Stomach (tissue), 9 donors: Measurements from ENCODE around the gene STIL. TPM values are rescaled to one million over a fixed set of nuclear protein-coding genes. Genes with fewer than 3 reads are reported as not detected.

Experiments used
- DNase-seq, 2 donors: peaks; one replicate each; pipeline versions ENCODE4 v3.0.0 to v3.0.0-alpha.2; 2013 to 2019
- H3K27ac ChIP-seq, 5 donors: fragments of 200-600 bp in 4 of 5; sonication (generic) in 4 of 5; one replicate each; pipeline ENCODE4 v1.5.1; 2013 to 2019; ENCODE audit warnings: mild to moderate bottlenecking in 1 of 5, moderate library complexity in 1 of 5
- H3K27me3 ChIP-seq, 3 donors: fragments of 200-600 bp; sonication (generic); one replicate each; pipeline ENCODE4 v1.5.1; 2017 to 2019; ENCODE audit warnings: mixed run types in 1 of 3
- H3K36me3 ChIP-seq, 4 donors: fragments of 200-600 bp; sonication (generic); 1 replicate in 3 of 4; 2 replicates in 1 of 4; pipeline ENCODE4 v1.5.1; 2016 to 2019
- H3K4me1 ChIP-seq, 4 donors: fragments of 200-600 bp; sonication (generic); one replicate each; pipeline ENCODE4 v1.5.1; 2016 to 2019
- H3K4me3 ChIP-seq, 4 donors: fragments of 200-600 bp; sonication (generic) in 3 of 4; one replicate each; pipeline ENCODE4 v1.5.1; 2016 to 2019; ENCODE audit warnings: mild to moderate bottlenecking in 1 of 4
- H3K9me3 ChIP-seq, 4 donors: fragments of 200-600 bp; sonication (generic); one replicate each; pipeline ENCODE4 v1.5.1; 2016 to 2019
- CTCF ChIP-seq, 7 experiments: fragments of 450-650 bp in 4 of 7; fragments of 200-600 bp in 3 of 7; sonication (generic) in 3 of 7; IDR thresholded peaks; one replicate each; pipeline ENCODE4 v1.5.1; 2016 to 2019; ENCODE audit warnings: antibody characterized with exemption in 7 of 7, control low read depth in 2 of 7, mild to moderate bottlenecking in 1 of 7
- EP300 ChIP-seq: sonication (generic); formaldehyde crosslinking; IDR thresholded peaks from one replicate; pipeline ENCODE4 v1.6.1; 2017; ENCODE audit warnings: antibody characterized with exemption
- POLR2A ChIP-seq, 4 donors: fragments of 450-650 bp; IDR thresholded peaks; one replicate each; pipeline ENCODE4 v1.6.1; 2016; ENCODE audit warnings: antibody characterized with exemption in 4 of 4, control low read depth in 2 of 4, mild to moderate bottlenecking in 1 of 4, moderate library complexity in 1 of 4
- POLR2AphosphoS5 ChIP-seq, 3 donors: sonication (generic); formaldehyde crosslinking; IDR thresholded peaks; one replicate each; pipeline ENCODE4 v1.6.1; 2016; ENCODE audit warnings: antibody characterized with exemption in 3 of 3
- WGBS, 5 donors: extraction: QIAGEN DNeasy Blood & Tissue Kit in 3 of 5; methylation state at CpG; one replicate each; pipeline versions ENCODE4 v1.1.5 to v1.1.7; 2013 to 2018; 5-methylcytosine and 5-hydroxymethylcytosine counted together
- intact Hi-C: fragments of 100-400 bp; cut with DNase I; formaldehyde crosslinking; loops from one replicate; pipeline ENCODE4 v1.15.1; 2023; ENCODE audit warnings: low total_unique reads
- polyA plus RNA-seq, 3 donors: library from polyadenylated mRNA; stranded (reverse); fragments of 200-250 nt; gene quantifications; one replicate each; pipeline ENCODE4 v1.2.3, GENCODE V29; 2013
- total RNA-seq, 5 donors: library from RNA; depleted of rRNA; stranded (reverse); fragments of >200 nt; gene quantifications; one replicate each; pipeline versions ENCODE4 v1.1.0 to v1.2.3, GENCODE V29; 2014 to 2016
- donor health status: healthy with polysubstance abuse.
- donor health status: Bipolar disorder and iron deficiency.
- donor health status: healthy.

Gene STIL
- total and polyA plus RNA-seq, 8 donors: 0.61 to 44.9 (median 3.4) TPM

GRCh38 chr1:47257224-47257623 is 56.7 kb downstream of the STIL start:
- Histone ChIP-seq H3K4me3 (no peak overlapping the region), H3K27me3 (no peaks in the 10 kb centered on the region), H3K27ac (no peak overlapping the region), H3K4me1 (no peaks in the 10 kb centered on the region), H3K36me3 (peaks cover 0 to 7% (median 0%) of the 10 kb centered on the region in 4 donors), H3K9me3 (no peaks in the 10 kb centered on the region)
- intact Hi-C loops: no loop called here
- TF ChIP-seq POLR2A (IDR thresholded peaks at IDR 0.05): no peak
- no peak for TF ChIP-seq EP300
- no peak for TF ChIP-seq CTCF (IDR thresholded peaks at IDR 0.05)
- WGBS, 5 donors: 62 to 83% (median 63%) methylated on average over 2 of the region's 2 CpGs
- DNase-seq: no peak

- DNase-seq: no peak
- Histone ChIP-seq H3K4me3 (no peak overlapping the region), H3K4me1 (no peaks in the 10 kb centered on the region), H3K27ac (no peak overlapping the region), H3K36me3 (peaks cover 0 to 14% (median 0%) of the 10 kb centered on the region in 4 donors), H3K27me3 (no peaks in the 10 kb centered on the region), H3K9me3 (no peaks in the 10 kb centered on the region)
- TF ChIP-seq CTCF (IDR thresholded peaks at IDR 0.05) (no peak), EP300 (no peak), POLR2AphosphoS5 (IDR thresholded peaks at IDR 0.05) (no peak), POLR2A (IDR thresholded peaks at IDR 0.05) (no peak)
- WGBS, 5 donors: 94 to 96% (median 95%) methylated on average over 5 of the region's 5 CpGs
- intact Hi-C loops: no loop called here
Measured at GRCh38 chr1:47252795-47253194, 61.2 kb downstream of the STIL start.

- no peak overlapping the region for H3K4me3 ChIP-seq
- H3K4me1 ChIP-seq: no peaks in the 10 kb centered on the region
- TF ChIP-seq POLR2A (IDR thresholded peaks at IDR 0.05) (no peak), CTCF (IDR thresholded peaks at IDR 0.05) (no peak), POLR2AphosphoS5 (IDR thresholded peaks at IDR 0.05) (no peak), EP300 (no peak)
- H3K27ac ChIP-seq: no peak overlapping the region
- intact Hi-C loops: no loop called here
- peaks cover 0 to 14% (median 0%) of the 10 kb centered on the region in 4 donors for H3K36me3 ChIP-seq
- H3K27me3 ChIP-seq: no peaks in the 10 kb centered on the region
- no peaks in the 10 kb centered on the region for H3K9me3 ChIP-seq
- no peak for DNase-seq
- 71 to 97% (median 84%) methylated on average over 1 of the region's 1 CpG for WGBS, 5 donors
Measured at GRCh38 chr1:47252369-47252768, 61.6 kb downstream of the STIL start.

- intact Hi-C loops: no loop called here
- Histone ChIP-seq H3K4me3 (no peak overlapping the region), H3K9me3 (no peaks in the 10 kb centered on the region), H3K27ac (no peak overlapping the region), H3K4me1 (no peaks in the 10 kb centered on the region), H3K27me3 (no peaks in the 10 kb centered on the region), H3K36me3 (peaks cover 0 to 14% (median 0%) of the 10 kb centered on the region in 4 donors)
- WGBS, 5 donors: 91 to 99% (median 94%) methylated on average over 3 of the region's 3 CpGs
- no peak for TF ChIP-seq POLR2A (IDR thresholded peaks at IDR 0.05)
- TF ChIP-seq EP300: no peak
- no peak for TF ChIP-seq POLR2AphosphoS5 (IDR thresholded peaks at IDR 0.05)
- TF ChIP-seq CTCF (IDR thresholded peaks at IDR 0.05): no peak
- no peak for DNase-seq
Measured at GRCh38 chr1:47249755-47250154, 64.2 kb downstream of the STIL start.
